Measurements from ENCODE around the gene LSS. TPM values are rescaled to one million over a fixed set of nuclear protein-coding genes. Genes with fewer than 3 reads are reported as not detected.

The LSS gene
- total RNA-seq, 1 donor from 2014 or later = 92.0 TPM

DNA sequence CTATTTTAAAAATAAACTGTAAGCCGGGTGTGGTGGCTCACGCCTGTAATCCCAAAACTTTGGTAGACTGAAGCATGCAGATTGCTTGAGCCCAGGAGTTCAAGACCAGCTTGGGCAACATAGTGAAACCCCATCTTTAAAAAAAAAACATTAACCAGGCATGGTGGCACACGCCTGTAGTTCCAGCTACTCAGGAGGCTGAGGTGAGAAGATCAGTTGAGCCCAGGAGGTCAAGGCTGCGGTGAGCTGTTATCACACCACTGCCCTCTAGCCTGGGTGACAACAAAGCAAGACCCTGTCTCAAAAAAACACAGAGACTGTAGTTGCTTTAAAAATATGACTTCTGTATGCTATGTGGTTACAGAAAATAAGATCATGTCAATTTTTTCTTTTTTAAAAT lies 24.3 kb upstream of the LSS start:
- Mint-ChIP-seq H3K9me3 (ENCODE audit: unreplicated experiment) (no peaks in the 10 kb centered on the region), H3K27me3 (ENCODE audit: unreplicated experiment) (no peaks in the 10 kb centered on the region), H3K4me3 (ENCODE audit: unreplicated experiment) (no peak overlapping the region), H3K36me3 (ENCODE audit: unreplicated experiment) (peaks cover 66% of the 10 kb centered on the region), H3K4me1 (ENCODE audit: unreplicated experiment) (no peaks in the 10 kb centered on the region), H3K27ac (ENCODE audit: unreplicated experiment) (no peak overlapping the region)
- DNase-seq (ENCODE audit: extremely low spot score, unreplicated experiment) = no peak
- TF ChIP-seq, protein P1, sequence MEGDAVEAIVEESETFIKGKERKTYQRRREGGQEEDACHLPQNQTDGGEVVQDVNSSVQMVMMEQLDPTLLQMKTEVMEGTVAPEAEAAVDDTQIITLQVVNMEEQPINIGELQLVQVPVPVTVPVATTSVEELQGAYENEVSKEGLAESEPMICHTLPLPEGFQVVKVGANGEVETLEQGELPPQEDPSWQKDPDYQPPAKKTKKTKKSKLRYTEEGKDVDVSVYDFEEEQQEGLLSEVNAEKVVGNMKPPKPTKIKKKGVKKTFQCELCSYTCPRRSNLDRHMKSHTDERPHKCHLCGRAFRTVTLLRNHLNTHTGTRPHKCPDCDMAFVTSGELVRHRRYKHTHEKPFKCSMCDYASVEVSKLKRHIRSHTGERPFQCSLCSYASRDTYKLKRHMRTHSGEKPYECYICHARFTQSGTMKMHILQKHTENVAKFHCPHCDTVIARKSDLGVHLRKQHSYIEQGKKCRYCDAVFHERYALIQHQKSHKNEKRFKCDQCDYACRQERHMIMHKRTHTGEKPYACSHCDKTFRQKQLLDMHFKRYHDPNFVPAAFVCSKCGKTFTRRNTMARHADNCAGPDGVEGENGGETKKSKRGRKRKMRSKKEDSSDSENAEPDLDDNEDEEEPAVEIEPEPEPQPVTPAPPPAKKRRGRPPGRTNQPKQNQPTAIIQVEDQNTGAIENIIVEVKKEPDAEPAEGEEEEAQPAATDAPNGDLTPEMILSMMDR (IDR thresholded peaks at IDR 0.05) = no peak

DNA sequence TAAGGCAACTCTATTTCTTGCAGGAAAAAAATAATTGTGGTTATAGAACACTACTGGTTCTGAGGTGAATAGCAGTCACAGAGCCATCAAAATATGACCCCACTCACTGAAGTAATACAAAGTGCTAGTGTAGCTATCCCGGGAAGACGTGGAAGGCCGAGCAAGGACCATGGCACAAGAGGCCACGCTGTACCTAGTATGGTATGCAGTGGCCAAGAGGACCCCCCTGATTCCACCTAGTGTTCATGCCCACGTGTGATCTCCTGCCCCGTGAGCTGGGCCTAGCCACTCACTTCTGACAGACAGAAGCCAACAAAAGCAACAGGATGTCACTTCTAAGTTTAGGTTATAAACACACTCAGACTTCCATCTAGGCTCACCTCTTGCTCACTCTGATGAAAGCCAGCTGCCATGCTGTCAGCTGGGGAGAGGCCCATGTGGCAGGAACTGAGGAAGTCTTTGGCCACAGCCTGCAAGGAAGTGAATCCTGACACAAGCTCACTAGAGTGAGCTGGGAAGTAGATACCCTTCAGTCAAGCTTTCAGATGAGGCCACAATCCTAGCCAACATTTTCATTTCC lies 21.7 kb upstream of the LSS start:
- no peaks in the 10 kb centered on the region for H3K9me3 Mint-ChIP-seq (ENCODE audit: unreplicated experiment)
- DNase-seq (ENCODE audit: extremely low spot score, unreplicated experiment) = no peak
- TF ChIP-seq, protein P1 (IDR thresholded peaks at IDR 0.05) = no peak
- H3K36me3 Mint-ChIP-seq (ENCODE audit: unreplicated experiment) = peaks cover 67% of the 10 kb centered on the region
- no peaks in the 10 kb centered on the region for H3K27me3 Mint-ChIP-seq (ENCODE audit: unreplicated experiment)
- no peak overlapping the region for H3K4me3 Mint-ChIP-seq (ENCODE audit: unreplicated experiment)
- no peak overlapping the region for H3K27ac Mint-ChIP-seq (ENCODE audit: unreplicated experiment)
- H3K4me1 Mint-ChIP-seq (ENCODE audit: unreplicated experiment) = no peaks in the 10 kb centered on the region

DNA sequence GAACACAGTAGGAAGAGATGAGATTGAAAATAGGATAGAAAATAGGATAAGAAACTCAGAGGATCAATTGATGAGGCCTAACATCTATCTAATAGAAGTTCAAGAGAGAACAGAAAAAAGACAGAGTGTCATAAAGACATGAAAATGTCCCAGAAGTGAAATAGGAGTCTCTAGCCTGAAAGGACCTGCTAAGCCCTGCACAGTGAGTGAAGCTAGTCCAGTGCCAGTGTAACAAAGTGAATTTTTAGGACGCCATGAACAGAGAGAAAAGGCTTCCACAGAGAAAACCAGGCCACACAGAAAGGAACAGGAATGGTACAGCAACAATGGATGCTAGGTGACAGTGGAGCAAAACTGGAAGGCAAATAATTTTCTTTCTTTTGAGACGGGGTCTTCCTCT lies 20.3 kb upstream of the LSS start:
- no peak for DNase-seq (ENCODE audit: extremely low spot score, unreplicated experiment)
- Mint-ChIP-seq H3K9me3 (ENCODE audit: unreplicated experiment) (no peaks in the 10 kb centered on the region), H3K4me1 (ENCODE audit: unreplicated experiment) (no peaks in the 10 kb centered on the region), H3K4me3 (ENCODE audit: unreplicated experiment) (no peak overlapping the region), H3K27me3 (ENCODE audit: unreplicated experiment) (no peaks in the 10 kb centered on the region), H3K36me3 (ENCODE audit: unreplicated experiment) (peaks cover 57% of the 10 kb centered on the region), H3K27ac (ENCODE audit: unreplicated experiment) (no peak overlapping the region)
- TF ChIP-seq, protein P1 (IDR thresholded peaks at IDR 0.05) = no peak

DNA sequence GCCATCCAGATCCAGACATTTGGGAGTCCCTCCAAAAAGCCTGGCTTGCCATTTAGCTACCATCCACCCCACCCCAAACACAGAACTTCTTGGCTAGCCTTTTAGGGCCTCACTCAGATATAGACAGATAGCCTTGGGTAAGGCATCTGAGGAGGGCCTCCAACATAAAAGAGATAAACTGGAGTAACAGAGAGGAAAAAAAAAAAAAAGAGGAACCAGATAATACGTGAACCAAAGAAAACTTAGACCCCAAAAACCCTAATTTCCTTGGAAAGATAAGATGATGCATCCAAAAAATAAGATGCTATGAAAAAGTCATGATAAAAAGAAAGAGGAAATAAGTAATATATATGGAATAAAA lies 19.8 kb upstream of the LSS start:
- TF ChIP-seq, protein P1 (IDR thresholded peaks at IDR 0.05) = no peak

DNA sequence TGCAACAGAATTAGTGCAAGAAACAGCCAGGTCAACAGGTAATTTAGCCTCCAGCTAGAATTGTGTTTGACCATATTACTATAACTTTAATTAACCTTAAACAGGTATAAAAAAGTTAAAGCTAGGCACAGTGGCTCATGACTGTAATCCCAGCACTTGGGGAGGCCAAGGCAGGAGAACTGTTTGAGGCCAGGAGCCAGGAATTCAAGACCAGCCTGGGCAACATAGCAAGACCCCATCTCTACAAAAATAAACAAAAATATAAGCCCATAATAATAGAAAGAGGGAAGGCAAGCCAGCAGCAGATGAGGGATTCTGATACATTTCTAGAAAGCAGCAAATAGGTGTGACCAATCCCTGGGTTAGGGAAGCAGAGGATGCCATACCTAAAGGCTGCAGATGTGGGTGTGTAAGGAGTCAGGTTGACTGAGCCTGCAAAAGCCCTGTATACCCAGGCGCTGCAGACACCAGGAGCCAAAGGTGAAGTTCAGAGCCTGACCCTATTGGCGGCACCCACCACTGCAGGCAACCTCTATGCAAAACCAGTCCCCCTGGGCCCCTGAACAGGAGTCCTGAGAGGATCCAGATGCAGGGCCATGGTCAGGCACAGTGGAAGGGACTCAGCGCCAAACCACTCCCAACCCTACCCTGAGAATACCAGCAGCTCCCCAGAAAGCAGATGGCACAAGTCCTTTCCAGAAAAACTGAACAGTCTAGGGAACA lies 19.3 kb upstream of the LSS start:
- H3K9me3 Mint-ChIP-seq (ENCODE audit: unreplicated experiment) = no peaks in the 10 kb centered on the region
- no peak overlapping the region for H3K4me3 Mint-ChIP-seq (ENCODE audit: unreplicated experiment)
- H3K4me1 Mint-ChIP-seq (ENCODE audit: unreplicated experiment) = no peaks in the 10 kb centered on the region
- TF ChIP-seq, protein P1 (IDR thresholded peaks at IDR 0.05) = no peak
- H3K27ac Mint-ChIP-seq (ENCODE audit: unreplicated experiment) = no peak overlapping the region
- DNase-seq (ENCODE audit: extremely low spot score, unreplicated experiment) = no peak
- no peaks in the 10 kb centered on the region for H3K27me3 Mint-ChIP-seq (ENCODE audit: unreplicated experiment)
- H3K36me3 Mint-ChIP-seq (ENCODE audit: unreplicated experiment) = peaks cover 58% of the 10 kb centered on the region

More for the DNA sequence above, 19.8 kb upstream of the LSS start:
- Mint-ChIP-seq H3K27ac (ENCODE audit: unreplicated experiment) (no peak overlapping the region), H3K4me3 (ENCODE audit: unreplicated experiment) (no peak overlapping the region), H3K27me3 (ENCODE audit: unreplicated experiment) (no peaks in the 10 kb centered on the region), H3K4me1 (ENCODE audit: unreplicated experiment) (no peaks in the 10 kb centered on the region), H3K9me3 (ENCODE audit: unreplicated experiment) (no peaks in the 10 kb centered on the region), H3K36me3 (ENCODE audit: unreplicated experiment) (peaks cover 54% of the 10 kb centered on the region)
- no peak for DNase-seq (ENCODE audit: extremely low spot score, unreplicated experiment)
